Mesodermal cell (in vitro differentiated cells): ENCODE data around the gene CHI3L2.

ENCODE experiments used
- H3K27ac ChIP-seq: 2 replicates; pipeline ENCODE4 v1.7.0; 2013; ENCODE audit warnings: mild to moderate bottlenecking, low read depth, low read length, moderate library complexity; ENCODE audit not compliant: severe bottlenecking
- H3K36me3 ChIP-seq: 2 replicates; pipeline ENCODE4 v1.7.1; 2013; ENCODE audit warnings: mild to moderate bottlenecking, low read length, moderate library complexity; ENCODE audit not compliant: control insufficient read depth, insufficient read depth
- H3K4me1 ChIP-seq: one replicate; pipeline ENCODE4 v1.7.1; 2013; ENCODE audit warnings: mild to moderate bottlenecking, low read length; ENCODE audit not compliant: insufficient read depth, control insufficient read depth, poor library complexity, severe bottlenecking
- H3K4me3 ChIP-seq: 2 replicates; pipeline ENCODE4 v1.7.0; 2013; ENCODE audit warnings: low read length, control low read depth, mild to moderate bottlenecking; ENCODE audit not compliant: insufficient read depth, poor library complexity, severe bottlenecking; ENCODE audit errors: extremely low read depth
- H3K9me3 ChIP-seq: 2 replicates; pipeline ENCODE4 v1.7.1; 2013; ENCODE audit warnings: mild to moderate bottlenecking, low read length, moderate library complexity; ENCODE audit not compliant: control insufficient read depth
- WGBS, 2 experiments: methylation state at CpG; one replicate each; pipeline ENCODE4 v1.1.5; 2013; ENCODE audit warnings: missing lambda C conversion rate in 2 of 2; ENCODE audit not compliant: insufficient coverage in 2 of 2; 5-methylcytosine and 5-hydroxymethylcytosine counted together

The CHI3L2 gene

GRCh38 chr1:111256988-111257658 is 29.6 kb downstream of the CHI3L2 start:
- Histone ChIP-seq H3K36me3 (no peaks in the 10 kb centered on the region), H3K4me3 (no peak overlapping the region), H3K4me1 (no peaks in the 10 kb centered on the region), H3K9me3 (no peaks in the 10 kb centered on the region), H3K27ac (no peak overlapping the region)
- WGBS, 2 experiments = 76 to 96% methylated on average over 4 of the region's 8 CpGs

- Histone ChIP-seq H3K9me3 (no peaks in the 10 kb centered on the region), H3K36me3 (no peaks in the 10 kb centered on the region), H3K4me3 (no peak overlapping the region), H3K27ac (no peak overlapping the region), H3K4me1 (no peaks in the 10 kb centered on the region)
- WGBS, 2 experiments = 100% methylated on average over 1 of the region's 4 CpGs
Observed at GRCh38 chr1:111267801-111268508, 40.4 kb downstream of the CHI3L2 start.

DNA sequence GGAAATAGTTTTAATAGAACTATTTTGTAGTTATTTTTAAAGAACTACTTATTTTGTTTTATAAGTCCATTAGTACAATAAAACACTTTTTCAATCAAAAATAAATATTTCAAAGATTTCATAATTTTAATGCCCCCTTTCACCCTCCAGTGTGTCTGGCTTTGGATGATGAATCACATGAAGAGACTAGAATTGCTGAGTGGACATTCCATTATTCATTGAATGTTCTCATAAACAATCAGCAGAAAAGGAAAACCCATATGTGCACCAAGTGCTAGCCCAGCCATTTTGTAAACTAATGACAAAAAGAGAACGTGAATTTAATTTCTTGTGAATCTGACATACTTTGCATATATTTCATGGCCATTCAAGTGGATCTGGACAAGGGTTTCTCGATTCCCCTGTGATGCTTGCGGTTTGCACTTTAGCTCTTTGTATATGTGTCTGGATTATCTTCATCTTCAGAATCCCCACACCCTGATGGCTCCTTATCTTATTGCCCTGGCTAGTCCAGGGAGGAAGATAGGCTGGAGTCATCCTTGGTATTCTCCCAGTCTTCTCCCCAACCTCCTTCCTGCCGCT is 42.4 kb downstream of the CHI3L2 start:
- no peak overlapping the region for H3K4me3 ChIP-seq
- H3K9me3 ChIP-seq = no peaks in the 10 kb centered on the region
- H3K4me1 ChIP-seq = no peaks in the 10 kb centered on the region
- 97 to 100% methylated on average over 2 of the region's 4 CpGs for WGBS, 2 experiments
- no peak overlapping the region for H3K27ac ChIP-seq
- no peaks in the 10 kb centered on the region for H3K36me3 ChIP-seq

DNA sequence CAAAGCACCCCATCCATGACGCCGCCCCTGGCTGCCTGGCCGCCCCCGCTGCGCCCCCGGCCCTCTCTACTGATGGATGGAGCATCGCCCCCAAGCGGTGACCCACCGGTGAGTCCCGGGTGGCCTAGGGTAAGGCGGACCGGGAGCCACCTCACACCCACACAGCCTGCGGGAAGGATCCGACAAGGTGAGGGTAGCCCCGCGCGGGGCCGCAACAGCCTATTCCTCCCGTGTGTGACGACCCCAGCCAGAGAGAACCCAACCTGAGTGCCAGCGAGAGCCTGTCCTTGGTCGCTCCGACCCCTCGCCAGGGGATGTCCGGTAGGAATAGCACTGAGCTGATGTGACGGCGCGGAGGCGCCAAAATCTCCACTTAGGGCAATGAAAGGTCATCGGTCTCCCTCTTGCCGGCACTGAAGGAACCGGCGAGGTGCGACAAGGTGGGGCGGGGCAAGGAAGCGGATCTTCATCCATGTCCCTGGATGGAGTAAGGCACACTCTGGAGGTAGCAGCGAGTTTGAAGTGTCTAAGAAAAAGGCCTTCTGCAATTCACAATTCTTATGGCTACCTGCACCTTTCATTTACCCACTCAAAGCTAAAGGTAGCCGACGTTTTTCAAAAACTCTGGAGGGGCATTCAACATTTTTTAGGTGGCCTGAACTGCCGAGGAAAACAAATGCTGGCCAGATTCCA is 43.4 kb downstream of the CHI3L2 start:
- no peaks in the 10 kb centered on the region for H3K9me3 ChIP-seq
- no peaks in the 10 kb centered on the region for H3K36me3 ChIP-seq
- H3K4me1 ChIP-seq = no peaks in the 10 kb centered on the region
- no peak overlapping the region for H3K27ac ChIP-seq
- no peak overlapping the region for H3K4me3 ChIP-seq
- WGBS, 2 experiments = 92 to 96% methylated on average over 25 to 35 of the region's 40 CpGs

DNA sequence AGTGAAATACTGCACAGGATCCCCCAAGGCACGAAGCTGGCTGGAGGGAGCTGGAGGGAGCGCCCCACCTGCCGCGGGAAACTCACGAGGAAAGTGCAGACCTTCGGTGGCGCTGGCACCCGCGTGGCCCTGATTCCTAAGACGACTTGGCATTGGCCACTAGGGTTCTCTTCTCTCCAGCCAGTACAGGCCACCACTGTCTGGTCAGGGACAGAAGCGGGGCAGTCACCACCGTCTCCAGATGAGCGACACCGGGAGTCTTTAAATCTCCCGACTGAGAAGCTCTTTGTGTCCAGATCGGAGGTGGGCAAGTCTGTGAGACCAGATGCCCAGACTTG is 43.9 kb downstream of the CHI3L2 start:
- H3K4me1 ChIP-seq = no peaks in the 10 kb centered on the region
- WGBS, 2 experiments = 74 to 82% methylated on average over 16 of the region's 16 CpGs
- no peak overlapping the region for H3K27ac ChIP-seq
- no peak overlapping the region for H3K4me3 ChIP-seq
- no peaks in the 10 kb centered on the region for H3K9me3 ChIP-seq
- no peaks in the 10 kb centered on the region for H3K36me3 ChIP-seq

- Histone ChIP-seq H3K27ac (no peak overlapping the region), H3K9me3 (no peaks in the 10 kb centered on the region), H3K4me1 (no peaks in the 10 kb centered on the region), H3K36me3 (no peaks in the 10 kb centered on the region), H3K4me3 (no peak overlapping the region)
- WGBS, 2 experiments = 29% methylated on average over 2 of the region's 3 CpGs; no CpG with 5 or more reads in 1 of the 2 experiments
Observed at GRCh38 chr1:111272081-111272480, 44.6 kb downstream of the CHI3L2 start.

- Histone ChIP-seq H3K27ac (no peak overlapping the region), H3K4me1 (no peaks in the 10 kb centered on the region), H3K4me3 (no peak overlapping the region), H3K9me3 (no peaks in the 10 kb centered on the region), H3K36me3 (no peaks in the 10 kb centered on the region)
- no CpG with 5 or more reads among the region's 4 CpGs for WGBS, 2 experiments
Observed at GRCh38 chr1:111274653-111275052, 47.1 kb downstream of the CHI3L2 start.

DNA sequence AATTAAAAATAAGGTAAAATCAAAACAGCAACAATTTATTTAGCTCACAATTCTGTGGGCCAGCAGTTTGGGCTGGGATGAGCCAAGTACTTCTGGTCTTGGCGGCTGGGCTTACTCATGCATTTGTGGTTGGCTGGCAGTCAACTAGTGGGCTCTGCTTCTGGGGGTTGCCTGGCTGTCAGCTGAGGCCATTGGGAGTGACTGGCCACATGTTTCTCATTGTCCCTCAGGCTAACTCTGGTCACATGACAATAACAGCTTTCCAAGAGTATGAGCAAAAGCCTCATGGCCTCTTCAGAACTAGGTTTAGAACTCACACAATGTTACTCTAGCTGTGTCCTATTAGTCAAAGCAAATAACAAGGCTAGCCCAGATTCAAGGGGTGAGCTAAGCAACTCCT is 47.6 kb downstream of the CHI3L2 start:
- H3K9me3 ChIP-seq = no peaks in the 10 kb centered on the region
- H3K4me3 ChIP-seq = no peak overlapping the region
- H3K36me3 ChIP-seq = no peaks in the 10 kb centered on the region
- no peak overlapping the region for H3K27ac ChIP-seq
- 85 to 89% methylated on average over 1 of the region's 1 CpG for WGBS, 2 experiments
- no peaks in the 10 kb centered on the region for H3K4me1 ChIP-seq

GRCh38 chr1:111275780-111276433 is 48.4 kb downstream of the CHI3L2 start:
- Histone ChIP-seq H3K9me3 (no peaks in the 10 kb centered on the region), H3K4me1 (no peaks in the 10 kb centered on the region), H3K4me3 (no peak overlapping the region), H3K27ac (no peak overlapping the region), H3K36me3 (no peaks in the 10 kb centered on the region)

GRCh38 chr1:111279144-111279543 is 51.6 kb downstream of the CHI3L2 start:
- H3K4me1 ChIP-seq = peaks cover 3% of the 10 kb centered on the region
- WGBS, 2 experiments = 75 to 89% methylated on average over 4 of the region's 4 CpGs

More at GRCh38 chr1:111279144-111279543, 51.6 kb downstream of the CHI3L2 start:
- no peak overlapping the region for H3K4me3 ChIP-seq
- H3K9me3 ChIP-seq = no peaks in the 10 kb centered on the region
- H3K36me3 ChIP-seq = no peaks in the 10 kb centered on the region
- H3K27ac ChIP-seq = no peak overlapping the region
